ENCODE data around the gene CLTCL1. TPM values are rescaled to one million over a fixed set of nuclear protein-coding genes. Genes with fewer than 3 reads are reported as not detected.
A peak's percentile ranks its signal among the peaks of the same experiment; 100 is the strongest.

The CLTCL1 gene
- polyA plus RNA-seq, 1 donor: 36.3 TPM

DNA sequence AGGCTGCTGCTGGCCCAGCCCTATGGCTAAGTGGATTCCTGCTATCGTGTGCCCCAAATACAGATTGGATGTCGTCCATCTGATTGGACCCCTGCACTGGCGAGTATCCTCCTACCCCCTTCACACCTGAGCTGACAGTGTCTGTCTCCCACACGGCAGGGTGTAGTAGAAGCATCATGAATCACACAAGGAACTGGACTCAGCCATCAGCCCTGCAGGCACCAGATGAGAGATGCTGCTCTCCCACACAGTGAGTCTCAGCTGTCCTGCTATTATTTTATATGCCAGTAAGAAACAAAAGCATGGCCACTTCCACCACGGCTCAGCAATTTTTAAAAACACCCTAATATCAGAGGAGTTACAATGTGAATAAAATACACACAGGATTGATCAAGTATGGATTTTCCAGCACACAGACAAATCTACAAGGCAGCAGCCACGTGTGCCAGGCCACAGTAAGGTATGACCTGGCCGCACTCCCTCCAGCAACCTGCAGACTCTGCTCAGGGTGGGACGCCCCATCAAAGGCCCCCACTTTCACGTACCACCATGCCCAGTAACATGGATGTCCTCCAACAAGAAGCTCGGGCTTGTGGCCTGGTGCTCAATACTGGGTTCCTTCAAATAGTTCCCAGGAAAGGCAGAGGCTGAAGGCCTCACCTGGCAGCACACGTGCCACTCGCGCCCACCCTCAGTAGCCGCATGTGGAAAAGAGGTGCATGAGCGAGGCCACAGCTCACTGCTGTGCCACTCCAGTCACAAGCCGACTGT is 96.6 kb downstream of the CLTCL1 start:
- DNase-seq: no peak

DNA sequence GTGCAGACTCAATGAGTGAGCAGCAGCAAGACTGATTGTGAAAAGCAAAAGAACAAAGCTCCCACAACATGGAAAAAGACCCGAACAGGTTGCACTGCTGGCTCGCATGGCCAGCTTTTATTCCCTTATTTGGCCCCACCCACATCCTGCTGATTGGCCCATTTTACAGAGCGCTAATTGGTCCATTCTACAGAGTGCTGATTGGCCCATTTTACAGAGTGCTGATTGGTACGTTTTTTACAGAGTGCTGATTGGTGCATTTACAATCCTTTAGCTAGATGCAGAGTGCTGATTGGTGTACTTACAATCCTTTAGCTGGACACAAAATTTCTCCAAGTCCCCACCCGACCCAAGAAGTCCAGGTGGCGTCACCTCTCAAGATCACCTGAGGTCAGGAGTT is 97.6 kb downstream of the CLTCL1 start:
- DNase-seq: no peak

DNA sequence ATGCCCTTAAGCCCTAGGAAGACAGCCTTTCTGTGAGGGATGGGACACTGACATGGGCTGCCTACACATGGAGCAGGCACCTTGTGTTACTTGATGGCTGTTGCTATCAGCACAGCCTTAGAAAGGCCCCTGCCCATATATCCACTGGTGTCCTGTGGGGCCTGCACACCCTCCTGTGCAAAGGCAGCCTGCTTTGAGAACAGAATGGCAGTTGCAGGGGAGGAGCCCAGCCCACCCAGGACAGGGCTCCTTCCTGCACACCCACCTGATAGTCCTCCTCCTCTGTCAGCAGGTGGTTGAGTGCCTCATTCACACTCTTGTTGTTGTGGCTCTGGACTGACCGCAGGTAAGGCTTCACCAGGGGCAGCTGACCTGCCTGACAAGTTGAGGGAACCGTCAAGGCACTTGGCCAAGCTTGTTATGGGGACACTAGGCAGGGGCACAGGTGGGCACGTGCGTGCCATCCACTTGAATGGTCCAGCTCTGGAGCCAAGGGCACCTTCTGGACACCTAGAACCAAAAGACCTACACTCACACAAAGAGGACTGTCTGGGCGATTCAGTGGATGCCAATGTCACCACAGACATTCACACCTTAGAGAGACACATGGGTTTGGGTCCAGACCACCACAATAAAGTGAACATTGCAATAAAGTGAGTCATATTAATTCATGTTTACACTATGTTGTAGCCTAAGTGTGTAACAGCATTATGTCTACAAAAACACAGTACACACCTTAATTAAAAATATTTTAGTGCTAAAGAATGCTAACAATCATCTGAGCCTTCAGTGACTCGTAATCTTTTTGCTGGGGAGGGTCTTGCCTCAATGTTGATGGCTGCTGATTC is 103.6 kb downstream of the CLTCL1 start:
- no peak for DNase-seq

DNA sequence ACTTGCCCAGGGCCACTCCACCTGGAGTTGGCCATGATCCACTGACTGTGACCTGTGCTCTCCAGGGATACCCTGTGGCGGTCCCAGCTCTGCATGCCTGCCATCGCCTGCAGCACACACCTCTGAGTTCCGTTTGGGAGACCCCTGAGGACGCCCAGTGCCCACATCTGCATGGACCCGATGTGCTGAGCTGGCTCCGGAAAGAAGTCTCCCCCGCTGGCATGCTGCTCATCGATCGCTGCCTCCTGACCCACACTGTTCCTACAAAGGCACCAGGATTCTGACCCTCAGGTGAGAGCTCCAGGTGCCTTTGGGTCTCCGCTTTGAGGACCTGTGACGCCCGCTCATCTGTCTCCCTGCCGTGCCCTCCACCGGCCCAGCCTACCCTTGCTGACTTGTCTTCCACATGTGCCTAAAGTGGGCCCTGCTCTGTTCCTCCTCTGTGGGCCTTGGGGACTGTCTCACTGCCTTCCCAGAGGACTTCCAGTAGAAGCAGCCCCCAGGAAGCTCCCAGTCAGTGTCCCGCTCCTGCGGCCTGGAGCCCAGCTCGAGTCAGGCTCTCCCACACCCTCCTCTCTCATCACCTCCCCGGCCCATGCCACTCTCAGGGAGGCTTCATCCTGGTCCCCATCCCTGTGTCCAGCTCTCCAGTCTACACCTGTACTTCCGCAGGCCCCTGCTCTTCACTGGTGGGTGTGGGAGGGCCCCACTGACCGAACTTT is 107.1 kb downstream of the CLTCL1 start:
- no peak for DNase-seq

DNA sequence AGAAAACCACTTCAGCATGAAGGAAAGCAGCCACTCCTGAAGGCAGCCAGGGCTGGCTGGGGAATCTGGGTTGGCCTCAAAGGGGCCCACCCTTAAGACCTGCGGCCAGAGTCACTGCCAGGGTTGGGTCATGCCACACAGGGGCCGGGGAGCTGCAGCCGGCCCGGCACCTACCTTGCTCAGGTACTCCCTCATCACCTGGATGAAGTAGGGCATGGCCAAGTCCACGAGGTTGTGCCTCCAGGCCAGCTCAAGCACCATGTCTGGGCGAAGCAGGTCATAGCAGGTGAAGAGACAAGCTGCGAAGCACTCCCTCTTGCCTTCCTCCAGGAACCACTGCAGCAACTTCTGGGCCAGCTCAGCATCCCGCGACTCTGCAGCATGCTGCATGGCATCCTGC is 108.3 kb downstream of the CLTCL1 start:
- no peak for DNase-seq

DNA sequence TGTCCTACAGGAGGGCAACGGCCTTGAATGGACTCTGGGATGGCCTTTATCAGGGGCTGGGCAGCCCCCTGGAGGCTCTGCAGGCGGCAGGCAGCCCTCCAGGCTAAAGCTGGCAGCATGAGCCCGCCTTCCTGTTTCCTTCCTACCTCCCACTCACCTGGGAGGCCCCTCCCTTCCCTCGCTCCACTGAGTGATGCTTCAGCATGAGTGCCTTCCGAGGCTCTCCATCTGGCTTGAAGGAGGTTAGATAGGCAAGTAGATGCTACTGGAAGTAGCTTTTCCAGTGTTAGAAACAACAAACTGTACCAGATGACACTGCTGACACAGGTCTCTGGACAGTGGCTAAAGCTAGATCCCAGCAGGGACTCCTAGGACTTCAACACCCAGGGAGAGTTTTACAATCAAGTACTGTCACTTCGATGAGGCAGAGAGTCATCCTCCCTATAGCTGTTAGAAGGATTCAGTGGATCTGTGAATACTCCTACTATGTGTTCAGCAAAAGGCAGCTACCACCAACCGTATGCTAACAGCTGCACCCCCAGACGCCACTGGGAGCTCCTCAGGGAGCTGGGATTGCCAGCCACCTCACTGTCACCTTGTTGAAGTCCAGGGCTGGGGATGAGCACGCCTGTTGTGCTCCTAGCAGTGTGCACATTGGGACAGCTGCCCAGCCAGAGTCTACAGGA is 108.9 kb downstream of the CLTCL1 start:
- no peak for DNase-seq

DNA sequence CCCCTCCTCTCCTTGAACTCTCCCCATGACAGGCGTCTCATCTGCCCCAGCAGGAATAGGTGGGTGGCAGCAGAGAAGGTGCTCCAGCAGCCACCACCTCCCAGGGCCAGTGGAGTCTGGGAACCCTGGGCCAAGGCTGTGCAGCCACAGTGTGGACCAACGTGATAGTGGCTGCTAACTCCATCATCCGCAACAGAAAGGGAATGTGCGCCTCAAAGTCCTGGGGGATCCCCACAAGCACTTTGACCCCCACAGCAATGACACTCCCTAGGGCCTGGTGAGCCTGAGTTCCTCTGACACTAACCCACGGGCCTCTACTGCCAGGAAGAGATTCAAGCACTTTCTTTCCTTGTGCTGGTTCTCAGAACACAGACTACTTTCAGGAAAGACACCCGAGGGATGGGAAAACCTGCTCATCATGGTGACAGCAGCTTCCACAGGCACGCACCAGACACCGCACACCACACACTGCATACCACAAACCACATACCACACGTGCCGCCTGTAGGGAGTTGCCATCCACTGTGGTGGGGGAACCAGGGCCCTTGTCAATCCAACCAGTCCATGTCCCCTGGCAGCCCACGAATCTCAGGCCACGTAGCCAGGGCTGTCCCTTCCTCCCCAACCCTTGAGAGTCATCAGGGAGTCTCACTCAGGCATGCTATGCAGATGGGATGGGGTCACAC is 109.6 kb downstream of the CLTCL1 start:
- no peak for DNase-seq

DNA sequence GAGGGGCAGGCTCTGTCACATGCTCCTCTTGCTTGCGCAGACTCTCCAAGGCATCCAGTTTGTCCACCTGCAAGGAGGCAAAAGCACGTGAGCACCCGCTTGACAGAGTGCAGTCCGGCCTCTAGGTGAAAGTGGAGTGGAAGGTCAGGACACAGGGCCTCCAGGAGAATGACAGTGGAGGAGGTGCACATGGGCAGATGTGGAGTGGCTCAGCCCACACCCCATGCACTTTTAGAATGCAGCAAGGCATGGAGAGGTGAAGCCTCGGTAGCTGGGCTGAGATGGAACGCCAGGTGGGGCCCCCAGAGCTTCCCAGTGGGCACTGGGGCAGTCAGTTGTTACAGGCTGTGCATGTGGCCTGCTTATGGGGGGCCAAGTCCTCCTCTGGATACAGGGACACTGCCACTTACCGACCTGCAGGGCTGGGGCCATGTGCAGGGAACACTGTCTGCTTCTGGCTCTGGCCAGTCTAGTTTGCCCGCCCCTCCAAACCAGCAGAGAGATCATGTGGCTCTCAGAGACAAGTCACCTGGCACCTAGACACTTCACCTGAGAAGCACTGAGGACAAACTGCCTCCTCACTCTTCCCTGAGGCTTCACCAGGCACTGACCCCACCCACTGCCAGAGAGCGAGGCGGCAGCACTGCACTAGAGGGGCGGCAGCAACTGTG is 110.6 kb downstream of the CLTCL1 start:
- no peak for DNase-seq

DNA sequence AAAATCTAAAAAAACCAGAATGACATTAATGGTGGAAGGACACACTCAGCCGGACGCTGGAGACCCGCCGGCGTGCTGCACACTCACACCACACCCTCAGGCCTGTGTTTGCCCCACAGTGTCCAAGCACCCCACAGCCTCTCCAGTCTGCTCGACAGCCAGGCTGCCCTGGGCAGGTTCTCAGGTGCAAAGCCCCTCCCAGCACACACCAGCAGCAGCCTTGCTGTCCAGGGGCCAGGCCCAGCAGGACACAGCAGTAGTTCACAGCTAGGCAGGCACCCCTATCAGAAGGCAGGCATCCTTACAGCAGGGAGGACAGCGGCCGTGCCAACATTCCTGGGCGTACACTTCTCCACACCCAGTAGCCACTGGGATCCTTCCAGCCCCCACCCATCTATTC is 111.3 kb downstream of the CLTCL1 start:
- no peak for DNase-seq

DNA sequence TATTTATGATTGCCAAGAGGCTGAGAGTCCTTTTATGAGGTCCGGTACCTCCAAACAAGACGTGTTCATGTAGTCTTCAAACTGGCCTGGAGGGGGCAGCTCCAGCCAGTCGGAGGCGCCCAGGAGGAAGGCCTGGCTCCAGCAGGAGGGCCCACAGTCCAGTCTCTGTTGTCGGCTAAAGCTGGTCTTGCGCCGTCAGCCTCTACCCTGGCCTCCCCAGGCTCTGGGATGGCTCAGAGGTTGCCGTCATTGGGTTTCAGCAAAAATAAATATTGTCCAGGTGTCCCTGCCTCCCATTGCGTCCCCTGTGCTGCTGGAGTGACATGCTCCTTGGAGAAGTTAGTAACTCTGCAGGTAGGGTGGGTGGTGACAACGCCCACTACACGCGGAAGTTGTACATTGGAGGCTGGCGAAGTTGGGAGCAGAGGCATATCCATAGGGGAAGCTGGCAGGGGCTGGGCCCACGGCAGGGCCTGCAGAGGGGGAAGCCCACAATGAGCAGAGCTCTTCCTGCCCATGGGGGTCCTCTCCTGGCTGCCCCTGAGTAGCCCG is 111.9 kb downstream of the CLTCL1 start:
- peak; percentile 73 for DNase-seq

DNA sequence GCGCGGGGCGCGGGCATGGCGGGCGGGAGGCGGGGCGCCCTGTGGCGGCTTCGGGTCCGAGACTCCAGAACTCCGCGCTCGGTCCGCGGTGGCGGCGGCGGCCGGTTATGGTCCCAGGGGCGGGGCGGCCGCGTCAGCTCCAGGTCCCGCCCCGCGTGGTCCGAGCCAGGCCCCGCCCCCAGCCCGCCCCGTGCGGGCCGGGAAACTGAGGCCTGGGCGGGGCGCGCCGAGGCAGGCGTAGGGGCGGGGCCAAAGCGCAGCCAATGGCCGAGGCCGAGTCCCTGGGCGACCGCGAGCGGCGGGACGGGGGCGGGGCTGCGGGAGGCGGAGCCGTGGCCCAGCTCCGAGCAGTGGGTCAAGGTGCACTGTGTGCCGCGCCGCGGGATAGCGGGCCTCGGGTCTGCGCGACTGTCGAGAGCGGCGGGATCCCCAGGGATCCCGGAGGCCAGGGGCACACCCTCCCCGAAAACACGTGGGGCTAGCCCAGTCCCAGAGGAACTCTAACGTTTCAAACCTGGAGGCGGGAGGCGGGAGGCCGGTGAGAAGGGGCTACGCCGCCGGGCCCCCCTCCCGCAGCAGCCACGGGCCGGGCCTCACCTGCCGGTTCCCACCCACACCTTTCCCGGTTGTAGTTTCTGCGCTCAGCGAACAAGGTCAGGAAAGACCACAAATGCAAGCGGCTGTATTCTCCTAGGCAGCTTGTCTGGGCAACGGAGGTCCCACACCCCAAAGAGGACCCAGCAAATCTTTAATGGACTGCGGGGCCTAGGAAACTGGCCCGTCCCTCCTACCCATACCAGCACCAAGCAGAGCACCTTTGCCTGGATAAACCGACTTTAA is 112.6 kb downstream of the CLTCL1 start, which contains the start of gene SLC25A1:
Gene SLC25A1 (minus strand): TSS at position 80 of the 840 bp plus-strand sequence. CDS start 63 bp downstream, at position 17.
- peak; percentile 87 for DNase-seq

DNA sequence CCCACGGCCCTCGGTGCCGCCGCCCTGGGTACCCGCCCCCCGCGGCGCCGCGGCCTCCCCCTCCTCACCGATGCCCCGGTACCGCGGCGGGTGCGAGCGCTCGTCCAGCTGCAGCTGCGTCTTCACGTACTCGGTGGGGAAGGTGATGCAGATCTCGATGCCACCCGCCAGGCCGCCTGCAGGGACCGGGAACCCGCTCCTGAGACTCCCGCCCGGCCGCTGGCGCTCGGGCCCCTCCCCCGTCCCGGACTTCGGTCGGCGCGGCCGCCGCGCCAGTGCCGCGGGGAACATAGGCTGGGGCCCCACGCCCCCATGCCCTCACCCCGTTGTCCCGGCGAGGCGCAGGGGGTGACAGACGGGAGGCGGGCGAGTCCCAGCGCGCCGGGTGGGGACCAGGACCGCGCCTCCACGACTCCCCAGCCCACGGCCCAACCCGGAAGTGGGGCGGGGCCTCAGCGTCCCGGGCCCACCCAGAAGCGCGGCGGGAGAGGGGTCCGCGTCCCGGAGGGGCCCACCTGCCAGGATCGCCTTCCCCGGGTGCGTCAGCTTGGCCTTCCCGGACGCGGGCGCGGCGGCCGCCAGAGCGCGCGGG is 113.4 kb downstream of the CLTCL1 start:
- DNase-seq: peak; percentile 57

DNA sequence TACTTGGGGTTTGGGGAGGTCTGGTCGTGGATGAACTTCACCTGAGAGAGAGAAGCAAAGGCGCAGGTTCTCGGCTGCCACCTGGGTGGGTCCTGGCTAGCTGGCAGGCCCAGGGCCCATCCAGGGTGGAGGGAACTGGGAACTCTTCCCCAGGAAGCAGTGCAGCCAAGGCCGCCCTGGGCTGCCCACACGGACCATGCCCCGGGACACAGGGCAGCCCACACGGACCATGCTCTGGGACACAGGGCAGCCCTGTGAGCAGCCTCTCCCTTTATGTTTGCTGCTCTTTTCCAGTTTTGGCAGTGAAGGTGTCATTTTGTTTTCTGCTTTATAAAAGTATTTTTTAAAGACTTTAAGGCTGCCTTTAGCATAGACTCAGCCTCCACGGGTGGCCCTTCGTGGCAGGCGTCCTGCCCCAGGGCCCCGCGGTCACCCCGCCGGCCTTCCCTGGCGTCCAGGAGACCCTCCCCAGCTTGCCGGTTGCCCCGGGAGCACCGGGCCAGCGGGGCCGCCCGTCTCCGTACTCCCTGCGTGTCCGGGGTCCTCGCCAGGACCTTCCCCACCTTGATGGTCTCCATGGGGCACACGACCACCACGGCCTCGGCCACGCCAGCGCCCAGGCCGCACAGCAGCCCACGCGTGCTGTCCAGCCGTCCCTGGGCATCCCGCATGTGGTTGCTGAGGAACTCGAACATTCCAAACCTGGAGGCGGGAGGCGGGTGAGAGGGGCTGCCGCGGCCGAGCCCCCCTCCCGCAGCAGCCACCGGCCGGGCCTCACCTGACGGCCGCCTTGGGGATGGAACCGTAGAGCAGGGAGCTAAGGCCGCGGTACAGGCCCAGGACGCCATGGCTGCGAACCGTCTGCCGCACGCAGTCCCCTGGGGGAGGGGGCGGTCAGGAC is 114.1 kb downstream of the CLTCL1 start:
- no peak for DNase-seq

DNA sequence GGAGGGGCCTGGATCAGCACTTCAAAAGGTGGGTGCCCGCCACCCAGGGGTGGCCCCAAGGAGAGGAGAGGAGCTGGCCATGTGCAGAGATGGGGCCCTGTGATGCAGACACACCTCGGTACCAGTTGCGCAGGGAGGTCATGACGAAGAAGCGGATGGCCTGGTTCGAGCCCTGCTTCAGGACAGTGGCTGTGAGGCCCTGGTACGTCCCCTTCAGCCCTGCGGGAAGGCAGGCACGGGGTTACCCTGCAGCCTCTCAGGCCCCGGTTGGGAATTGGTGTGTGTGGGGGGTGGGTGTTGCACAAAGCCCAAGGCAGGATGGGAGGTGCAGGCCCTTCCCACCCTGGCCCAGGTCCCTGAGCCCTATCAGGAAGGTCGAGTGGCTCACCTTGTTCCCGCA is 114.8 kb downstream of the CLTCL1 start:
- no peak for DNase-seq

DNA sequence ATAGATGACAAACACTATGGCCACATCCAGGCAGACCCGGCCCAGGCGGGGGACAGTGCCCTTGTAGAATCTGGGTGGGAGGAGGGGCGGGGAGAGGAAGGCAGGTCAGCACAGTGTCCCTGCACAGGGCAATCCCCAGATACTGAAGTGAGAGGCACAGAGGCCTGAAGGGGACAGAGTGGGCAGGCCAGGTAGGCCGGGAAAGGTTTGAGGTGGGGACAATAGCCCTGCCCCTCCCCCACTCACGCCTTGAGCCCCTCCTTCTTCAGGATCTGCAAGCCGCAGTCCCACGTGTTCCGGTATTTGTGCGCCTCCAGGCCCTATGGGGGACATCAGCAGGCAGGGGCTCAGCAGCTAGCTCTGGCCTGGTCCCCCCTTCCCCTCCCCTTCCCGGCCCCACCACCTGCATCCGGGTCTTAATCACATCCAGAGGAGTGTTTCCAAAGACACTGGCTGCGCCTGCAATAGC is 115.3 kb downstream of the CLTCL1 start:
- no peak for DNase-seq

DNA sequence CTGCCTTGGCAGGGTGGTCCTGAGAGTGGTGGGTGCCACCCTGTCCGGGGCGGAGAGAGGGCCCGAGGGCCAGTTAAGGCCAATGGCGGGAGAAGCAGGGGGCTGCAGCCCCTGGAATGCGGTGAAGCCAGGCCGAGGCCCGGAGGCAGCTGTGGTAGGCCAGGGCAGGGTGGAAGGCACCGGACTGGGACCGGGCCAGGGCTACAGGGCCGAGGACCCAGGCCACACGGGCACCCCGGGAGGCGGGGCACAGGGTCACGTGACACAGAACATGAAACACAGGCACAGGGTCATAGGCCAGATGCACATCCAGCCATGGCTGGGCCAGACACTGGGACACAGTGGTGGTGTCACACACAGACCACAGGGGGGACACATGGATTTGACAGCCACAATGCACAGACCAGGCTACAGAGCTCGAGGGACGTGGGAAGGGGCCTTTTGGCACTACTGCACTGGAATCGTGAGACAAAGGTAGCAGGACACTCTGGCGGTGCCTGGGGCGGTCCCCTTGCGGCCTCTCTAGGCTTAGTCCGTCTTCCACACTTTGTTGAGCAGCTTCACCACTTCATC is 115.8 kb downstream of the CLTCL1 start:
- DNase-seq: no peak

DNA sequence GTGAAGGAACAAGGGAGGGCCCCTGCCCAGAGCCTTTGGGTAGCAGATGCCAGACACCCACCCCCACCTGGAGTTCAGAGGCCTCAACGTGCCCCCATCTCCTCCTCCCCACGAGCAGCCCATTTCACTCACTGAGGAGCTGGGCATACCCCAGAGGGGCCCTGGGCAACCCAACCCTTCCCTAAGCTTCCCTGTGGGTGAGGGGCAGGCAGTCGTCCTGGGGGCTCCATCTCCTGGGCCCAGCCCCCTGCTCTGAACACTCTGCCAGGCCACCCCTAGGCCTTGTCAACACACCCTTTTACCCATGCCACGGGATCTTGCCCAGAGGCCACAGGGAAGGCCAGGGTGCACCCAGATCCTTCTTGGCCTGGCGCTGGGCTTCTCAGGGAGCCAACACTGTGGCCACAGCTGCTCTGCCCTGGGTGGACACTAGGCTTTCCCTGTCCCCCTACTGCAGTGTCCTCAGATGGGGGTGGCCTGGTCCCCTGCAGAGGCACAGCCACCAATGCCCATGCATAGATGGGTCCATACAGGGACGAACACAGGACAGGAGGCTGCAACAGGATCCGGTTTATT is 116.4 kb downstream of the CLTCL1 start:
- no peak for DNase-seq

Data from hindlimb muscle (tissue), 1 donor.